GM12874 (cell line): ENCODE results near the gene SIGLEC8.

Source experiments
- TF ChIP-seq, protein P1 (sequence below): IDR thresholded peaks from 2 replicates; pipeline ENCODE4 v1.5.1; 2011; ENCODE audit warnings: low read depth, mild to moderate bottlenecking, control low read depth, low read length, moderate library complexity; ENCODE audit not compliant: insufficient read depth

SIGLEC8 gene

DNA sequence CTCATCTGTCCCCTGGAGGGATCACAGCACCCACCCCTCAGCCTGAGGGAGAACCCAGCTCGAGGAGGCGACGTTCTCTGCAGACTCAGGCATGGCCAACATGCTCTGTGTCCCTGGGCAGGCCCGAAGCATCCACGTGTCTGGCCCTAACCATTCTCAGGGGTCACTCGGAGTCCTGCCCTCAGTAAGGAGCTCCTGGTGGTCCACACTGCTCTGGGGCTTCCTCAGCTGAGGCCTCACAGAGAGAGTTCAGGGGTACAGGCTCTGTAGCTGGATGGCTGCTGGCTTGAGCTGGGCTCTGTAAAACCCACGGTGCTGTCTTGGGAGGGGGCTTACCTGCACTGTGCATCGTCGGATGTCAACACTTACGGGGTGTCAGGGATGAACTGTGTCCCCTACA is 4.4 kb upstream of the SIGLEC8 start:
- TF ChIP-seq, protein P1, sequence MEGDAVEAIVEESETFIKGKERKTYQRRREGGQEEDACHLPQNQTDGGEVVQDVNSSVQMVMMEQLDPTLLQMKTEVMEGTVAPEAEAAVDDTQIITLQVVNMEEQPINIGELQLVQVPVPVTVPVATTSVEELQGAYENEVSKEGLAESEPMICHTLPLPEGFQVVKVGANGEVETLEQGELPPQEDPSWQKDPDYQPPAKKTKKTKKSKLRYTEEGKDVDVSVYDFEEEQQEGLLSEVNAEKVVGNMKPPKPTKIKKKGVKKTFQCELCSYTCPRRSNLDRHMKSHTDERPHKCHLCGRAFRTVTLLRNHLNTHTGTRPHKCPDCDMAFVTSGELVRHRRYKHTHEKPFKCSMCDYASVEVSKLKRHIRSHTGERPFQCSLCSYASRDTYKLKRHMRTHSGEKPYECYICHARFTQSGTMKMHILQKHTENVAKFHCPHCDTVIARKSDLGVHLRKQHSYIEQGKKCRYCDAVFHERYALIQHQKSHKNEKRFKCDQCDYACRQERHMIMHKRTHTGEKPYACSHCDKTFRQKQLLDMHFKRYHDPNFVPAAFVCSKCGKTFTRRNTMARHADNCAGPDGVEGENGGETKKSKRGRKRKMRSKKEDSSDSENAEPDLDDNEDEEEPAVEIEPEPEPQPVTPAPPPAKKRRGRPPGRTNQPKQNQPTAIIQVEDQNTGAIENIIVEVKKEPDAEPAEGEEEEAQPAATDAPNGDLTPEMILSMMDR: no peak

- TF ChIP-seq, protein P1: no peak
Measured at GRCh38 chr19:51462276-51462675, 4.0 kb upstream of the SIGLEC8 start.

GRCh38 chr19:51461723-51462161 is 3.5 kb upstream of the SIGLEC8 start:
- TF ChIP-seq, protein P1: no peak

DNA sequence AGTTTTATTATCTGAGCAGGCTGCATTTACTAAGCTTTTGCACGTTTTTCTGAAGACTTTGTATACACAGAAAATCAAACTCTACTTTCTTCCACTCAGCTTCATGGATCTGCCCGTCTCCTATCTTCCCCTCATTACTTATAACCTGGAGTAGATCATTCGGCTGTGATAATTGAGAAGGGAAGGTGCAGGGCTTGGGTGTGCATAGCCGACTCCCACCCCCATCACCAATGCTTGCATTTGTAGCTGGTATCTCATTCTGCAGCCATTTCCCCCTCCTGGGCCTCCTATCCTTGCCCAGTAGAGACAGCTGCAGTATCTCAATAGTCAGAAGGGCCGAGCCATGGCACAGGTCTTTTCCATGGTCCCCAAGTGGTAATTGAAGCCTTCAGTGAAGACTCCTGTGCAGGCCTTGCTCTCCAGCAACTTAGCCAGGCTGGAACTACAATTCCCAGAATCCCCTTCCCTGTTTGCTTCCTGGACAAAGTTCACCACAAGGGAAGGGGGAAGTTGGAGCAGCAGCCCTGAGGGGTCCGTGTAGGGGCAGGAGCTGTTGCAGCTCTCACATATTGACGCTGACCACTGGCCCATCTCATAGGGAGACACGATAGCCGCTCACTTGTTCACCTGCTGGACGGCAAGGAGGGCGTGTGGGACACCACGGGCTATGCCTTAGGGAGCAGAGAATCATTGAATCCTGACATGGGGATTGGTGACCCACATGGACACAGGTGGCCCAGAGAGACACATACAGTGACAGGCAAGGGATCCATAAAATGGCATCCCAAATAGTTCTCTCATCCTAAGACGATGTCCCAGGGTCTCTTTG is 2.1 kb upstream of the SIGLEC8 start:
- TF ChIP-seq, protein P1: no peak

DNA sequence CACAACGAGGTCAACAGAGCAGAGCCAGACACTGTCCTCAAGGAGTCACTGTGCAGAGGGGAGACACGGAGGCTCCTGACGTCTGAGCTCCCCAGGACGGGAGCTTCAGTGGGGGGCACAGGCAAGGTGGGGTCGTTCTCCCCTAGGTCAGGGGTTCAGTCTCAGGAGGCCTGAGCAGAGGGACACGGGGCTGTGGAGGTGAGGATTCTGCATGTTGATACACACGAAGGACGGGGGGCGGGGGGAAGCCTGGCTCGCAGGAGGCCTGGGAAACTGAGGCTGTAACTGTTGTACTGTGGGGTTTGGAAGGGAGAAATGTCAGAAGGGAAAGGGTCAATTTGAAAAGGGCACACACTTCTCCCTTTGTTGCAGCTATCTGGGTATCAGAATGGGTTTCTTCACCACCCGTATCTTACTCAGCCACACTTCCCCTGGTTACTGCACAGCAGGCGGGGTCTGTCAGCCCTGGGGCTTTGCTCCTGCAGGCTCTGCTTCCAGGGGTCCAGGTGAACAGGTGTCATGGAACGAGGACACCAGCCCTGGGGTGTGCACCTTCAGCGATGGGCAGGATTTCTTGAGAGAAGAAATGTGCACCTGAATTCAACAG is 748 bp upstream of the SIGLEC8 start:
- TF ChIP-seq, protein P1: no peak

DNA sequence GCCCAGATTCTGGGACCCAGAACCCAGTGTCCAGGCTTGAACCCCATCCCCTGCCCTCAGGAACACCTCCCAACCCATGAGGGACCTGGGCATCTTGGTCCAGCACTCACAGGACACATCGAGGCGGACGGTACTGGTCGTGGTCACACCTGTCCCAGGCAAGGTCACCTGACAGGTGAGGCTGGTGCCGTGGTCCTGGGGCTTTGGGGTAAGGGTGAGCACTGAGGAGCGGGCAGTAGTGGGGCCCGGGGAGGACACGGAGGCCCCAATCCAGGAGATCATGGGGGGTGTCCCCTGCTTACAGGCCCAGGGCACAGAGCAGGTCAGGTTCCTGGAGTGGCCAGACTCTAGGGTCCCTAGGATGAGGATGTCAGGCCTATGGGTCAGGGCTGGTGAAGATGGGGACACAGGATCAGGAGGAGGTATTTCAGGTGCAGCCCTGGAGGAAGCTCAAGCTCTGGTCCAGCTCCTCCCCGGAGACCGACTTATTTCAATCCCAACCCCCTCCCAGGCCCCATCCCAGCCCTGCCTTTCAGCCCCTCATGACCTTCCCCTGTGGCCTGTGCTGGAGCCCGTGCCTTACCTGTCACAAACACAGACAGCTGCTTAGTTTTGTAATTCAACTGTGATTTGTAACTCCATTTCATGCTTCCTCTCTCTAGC is 772 bp downstream of the SIGLEC8 start:
- TF ChIP-seq, protein P1: no peak

- TF ChIP-seq, protein P1: no peak
Measured at GRCh38 chr19:51456541-51457290, 1.5 kb downstream of the SIGLEC8 start.
